Stimulated activated CD4-positive, alpha-beta T cell treated with anti-CD3 and anti-CD28 coated beads, Interleukin-2, amount 100 ng/mL, for 48 hours (primary cell): ENCODE results near the gene CLEC4G.

Experiments used
- DNase-seq, 2 donors: peaks; one replicate each; pipeline ENCODE4 v3.0.0-alpha.2; 2020

CLEC4G gene

GRCh38 chr19:7691497-7691896 lies 40.4 kb downstream of the CLEC4G start:
- DNase-seq = no peak

DNA sequence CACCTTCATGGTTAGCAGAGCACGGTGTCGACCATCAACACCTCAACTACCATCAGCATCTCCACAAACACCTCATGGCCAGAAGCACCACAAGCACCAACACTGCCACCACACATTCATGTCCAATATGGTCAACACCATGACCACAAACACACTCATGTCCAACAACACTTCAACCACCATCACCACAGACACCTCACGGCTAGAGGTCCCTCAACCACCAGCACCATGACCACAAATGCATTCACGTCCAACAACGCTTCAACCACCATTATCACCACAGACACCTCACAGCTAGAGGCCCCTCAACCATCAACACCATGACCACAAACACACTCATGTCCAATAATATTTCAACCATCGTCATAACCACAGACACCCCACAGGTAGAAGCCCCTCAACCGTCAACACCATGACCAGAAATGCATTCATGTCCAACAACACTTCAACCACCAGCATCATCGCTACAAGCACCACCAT lies 41.1 kb downstream of the CLEC4G start:
- no peak for DNase-seq

DNA sequence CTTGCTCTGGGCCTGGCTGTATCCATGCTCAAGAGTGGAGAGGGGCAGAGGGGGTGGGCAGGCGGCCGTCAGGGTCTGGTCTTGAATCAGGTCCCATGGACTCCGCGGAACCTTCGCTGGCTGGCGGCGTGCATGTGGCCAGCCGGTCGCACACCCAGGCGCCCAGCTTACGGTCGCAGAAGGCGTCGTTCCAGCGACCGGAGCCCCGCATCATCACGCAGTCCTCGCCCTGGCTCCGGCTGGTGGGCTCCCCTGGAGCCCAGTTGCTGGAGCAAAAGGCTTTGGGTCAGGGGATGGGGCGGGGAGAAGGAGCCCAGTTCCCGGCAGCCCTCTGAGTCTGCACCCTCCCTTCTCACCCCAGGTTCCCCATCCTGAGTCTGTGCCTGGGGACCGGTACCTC lies 42.7 kb downstream of the CLEC4G start:
- DNase-seq = no peak

GRCh38 chr19:7687177-7687576 lies 44.7 kb downstream of the CLEC4G start:
- no peak for DNase-seq

DNA sequence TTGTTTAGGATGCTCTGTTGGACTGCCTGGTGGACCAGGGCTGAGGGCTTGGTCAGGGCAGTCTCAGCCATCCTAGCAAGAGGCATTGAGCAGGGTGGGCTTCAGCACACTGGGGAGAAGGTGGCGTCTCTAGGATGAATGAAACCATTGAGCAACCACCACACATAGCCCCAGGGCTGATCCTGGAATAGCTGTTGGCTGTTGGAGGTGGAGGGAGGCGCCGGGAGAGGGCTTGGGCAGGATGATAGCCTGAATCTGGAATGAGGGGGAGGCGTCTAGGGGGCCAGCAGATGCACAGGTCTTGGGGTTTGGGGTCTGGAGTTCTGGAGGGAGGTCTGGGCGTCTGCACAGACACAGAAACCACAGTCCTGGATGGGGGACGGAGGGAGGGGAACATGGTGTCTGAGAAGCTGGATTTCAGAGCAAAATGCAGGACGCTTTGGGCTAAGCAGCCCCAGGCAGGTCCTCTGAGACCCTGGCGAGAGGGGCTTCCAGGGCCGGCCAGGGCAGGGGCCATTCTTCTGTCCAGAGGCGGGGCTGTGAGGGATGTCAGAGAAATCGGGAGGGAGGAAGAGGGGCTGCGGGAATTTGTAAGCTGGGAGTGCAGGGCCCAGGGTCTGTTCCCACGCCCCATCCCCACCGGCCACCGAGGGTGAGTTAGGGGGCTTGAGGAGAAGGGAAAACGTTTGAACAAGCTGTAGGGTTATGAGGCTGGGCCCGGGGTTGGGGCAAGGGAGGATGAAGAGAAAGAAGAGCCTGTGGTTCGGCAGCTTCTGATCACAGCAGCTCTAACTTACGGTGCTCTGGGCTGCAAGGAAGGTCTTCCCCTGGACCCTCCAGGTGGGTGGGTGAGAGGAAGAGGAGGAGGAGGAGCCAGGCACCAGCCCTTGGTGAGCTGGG lies 46.1 kb downstream of the CLEC4G start:
- DNase-seq = no peak

GRCh38 chr19:7682175-7682855 lies 49.6 kb downstream of the CLEC4G start:
- DNase-seq = no peak

DNA sequence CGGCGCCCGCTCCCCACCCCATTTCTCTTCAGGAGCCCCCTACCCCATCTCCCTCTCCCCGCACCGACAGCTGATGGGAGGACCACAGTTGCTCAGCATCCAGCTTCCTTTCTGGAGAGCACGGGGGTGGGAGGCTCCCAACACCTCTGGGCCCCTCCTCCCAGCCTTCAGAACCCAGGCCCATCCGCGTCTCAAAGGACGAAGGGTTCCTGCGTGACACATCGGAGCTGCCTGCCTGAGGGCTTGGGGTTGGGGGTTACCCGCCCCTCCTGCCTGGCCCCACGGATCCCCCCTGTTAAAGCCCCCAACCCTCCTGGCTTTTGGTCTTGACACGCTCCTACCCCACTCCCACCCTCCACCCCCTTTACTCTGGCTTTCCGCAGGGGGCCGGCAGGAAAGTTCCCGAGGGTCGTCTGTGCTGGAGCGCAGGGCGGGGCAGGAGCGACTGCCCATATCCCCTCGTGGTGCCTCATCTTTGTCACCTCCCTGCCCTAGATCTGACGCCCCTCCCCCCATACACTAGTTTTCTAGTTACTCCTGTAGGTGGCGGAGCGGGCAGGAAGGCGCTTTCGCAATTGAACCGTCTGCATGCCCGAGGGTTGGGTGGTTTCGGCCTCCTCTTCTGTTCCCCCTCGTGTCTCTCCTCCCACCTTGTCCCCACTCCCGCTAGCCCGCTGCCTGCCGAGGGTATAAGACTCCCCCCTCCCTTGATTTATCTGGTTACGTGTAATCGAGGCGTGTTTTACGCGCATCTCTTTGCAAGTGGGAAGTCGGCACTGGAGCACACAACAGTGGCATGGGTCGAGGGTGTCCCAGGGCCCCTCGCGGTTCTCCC lies 50.4 kb downstream of the CLEC4G start:
- DNase-seq = peak; percentile 83 to 88

- peak; percentile 88 to 90 for DNase-seq
Observed at GRCh38 chr19:7680606-7681339, 51.1 kb downstream of the CLEC4G start, which contains the start of gene TRAPPC5. Gene TRAPPC5 (plus strand): TSS chr19:7680833. CDS start chr19:7682254, 1,421 bp downstream.

- DNase-seq = no peak
Observed at GRCh38 chr19:7679771-7680605, 51.9 kb downstream of the CLEC4G start.

DNA sequence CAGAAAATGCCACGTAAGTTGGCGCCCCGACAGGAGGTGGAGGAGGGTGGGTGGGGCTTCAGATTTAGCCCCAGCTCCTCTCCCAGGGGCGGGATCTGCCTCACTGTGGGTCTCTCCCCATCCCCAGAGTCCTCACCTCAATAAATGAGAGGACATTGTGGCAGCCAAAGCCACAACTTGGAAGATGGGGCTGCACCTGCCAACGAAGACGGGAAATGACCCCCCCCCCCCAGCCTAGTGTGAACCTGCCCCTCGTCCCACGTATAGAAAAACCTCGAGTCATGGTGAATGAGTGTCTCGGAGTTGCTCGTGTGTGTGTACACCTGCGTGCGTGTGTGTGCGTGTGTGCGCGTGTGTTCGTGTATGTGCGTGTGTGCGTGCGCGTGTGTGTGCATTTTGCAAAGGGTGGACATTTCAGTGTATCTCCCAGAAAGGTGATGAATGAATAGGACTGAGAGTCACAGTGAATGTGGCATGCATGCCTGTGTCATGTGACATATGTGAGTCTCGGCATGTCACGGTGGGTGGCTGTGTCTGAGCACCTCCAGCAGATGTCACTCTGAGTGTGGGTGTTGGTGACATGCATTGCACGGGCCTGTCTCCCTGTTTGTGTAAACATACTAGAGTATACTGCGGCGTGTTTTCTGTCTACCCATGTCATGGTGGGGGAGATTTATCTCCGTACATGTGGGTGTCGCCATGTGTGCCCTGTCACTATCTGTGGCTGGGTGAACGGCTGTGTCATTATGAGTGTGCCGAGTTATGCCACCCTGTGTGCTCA lies 52.7 kb downstream of the CLEC4G start:
- DNase-seq = peak; percentile 45 to 46
